Mesenchymal stem cell (in vitro differentiated cells and primary cell): ENCODE results near the gene RAP1GDS1.

ENCODE experiments used
- DNase-seq: peaks from one replicate; pipeline ENCODE4 v3.0.0-alpha.2; 2013
- H2AFZ ChIP-seq: one replicate; pipeline ENCODE4 v1.6.1; 2013; ENCODE audit warnings: low read depth, mild to moderate bottlenecking, control low read depth, inconsistent platforms, low read length, moderate library complexity
- H2AK5ac ChIP-seq: 2 replicates; pipeline ENCODE4 v1.6.1; 2013; ENCODE audit warnings: low read length, moderate library complexity, mild to moderate bottlenecking, inconsistent platforms; ENCODE audit not compliant: severe bottlenecking
- H2BK120ac ChIP-seq: one replicate; pipeline ENCODE4 v1.6.1; 2013; ENCODE audit warnings: low read depth, mild to moderate bottlenecking, inconsistent platforms, low read length, moderate library complexity
- H2BK12ac ChIP-seq, 2 experiments: one replicate each; pipeline ENCODE4 v1.6.1; 2013; ENCODE audit warnings: inconsistent platforms in 2 of 2, low read length in 2 of 2, mild to moderate bottlenecking in 2 of 2, moderate library complexity in 2 of 2, control low read depth in 1 of 2
- H2BK15ac ChIP-seq: one replicate; pipeline ENCODE4 v1.6.1; 2013; ENCODE audit warnings: mild to moderate bottlenecking, low read depth, inconsistent platforms; ENCODE audit not compliant: poor library complexity, severe bottlenecking
- H2BK5ac ChIP-seq: 2 replicates; pipeline ENCODE4 v1.6.1; 2013; ENCODE audit warnings: low read depth, mild to moderate bottlenecking, low read length, control low read depth, inconsistent platforms; ENCODE audit not compliant: poor library complexity, severe bottlenecking
- H3K14ac ChIP-seq, 2 experiments: one replicate each; pipeline ENCODE4 v1.6.1; 2013; ENCODE audit warnings: inconsistent platforms in 2 of 2, low read length in 2 of 2, control low read depth in 1 of 2, mild to moderate bottlenecking in 1 of 2, moderate library complexity in 1 of 2
- H3K18ac ChIP-seq, 2 experiments: one replicate each; pipeline ENCODE4 v1.6.1; 2013; ENCODE audit warnings: inconsistent platforms in 2 of 2, low read length in 2 of 2, control low read depth in 1 of 2, low read depth in 1 of 2, mild to moderate bottlenecking in 1 of 2
- H3K23ac ChIP-seq, 2 experiments: one replicate each; pipeline ENCODE4 v1.6.1; 2013; ENCODE audit warnings: inconsistent platforms in 2 of 2, low read length in 2 of 2, mild to moderate bottlenecking in 2 of 2, moderate library complexity in 2 of 2, control low read depth in 1 of 2
- H3K27ac ChIP-seq: 2 replicates; pipeline ENCODE4 v1.5.1; 2013; ENCODE audit warnings: mild to moderate bottlenecking, moderate library complexity, low read length, control low read depth, inconsistent platforms; ENCODE audit not compliant: poor library complexity, severe bottlenecking
- H3K27me3 ChIP-seq, 2 experiments: 2 replicates each; pipeline versions ENCODE4 v1.6.1 to v1.7.0; 2013; ENCODE audit warnings: low read length in 2 of 2, mild to moderate bottlenecking in 2 of 2, moderate library complexity in 2 of 2, control low read depth in 1 of 2, inconsistent platforms in 1 of 2; ENCODE audit not compliant: control insufficient read depth in 1 of 2, insufficient read depth in 1 of 2
- H3K36me3 ChIP-seq, 2 experiments: 2 replicates each; pipeline versions ENCODE4 v1.6.1 to v1.7.0; 2013; ENCODE audit warnings: low read length in 2 of 2, control low read depth in 1 of 2, inconsistent platforms in 1 of 2, low read depth in 1 of 2, mild to moderate bottlenecking in 1 of 2; ENCODE audit not compliant: insufficient read depth in 2 of 2, control insufficient read depth in 1 of 2
- H3K4ac ChIP-seq, 2 experiments: one replicate each; pipeline ENCODE4 v1.6.1; 2013; ENCODE audit warnings: inconsistent platforms in 2 of 2, low read length in 2 of 2, mild to moderate bottlenecking in 2 of 2, moderate library complexity in 2 of 2, control low read depth in 1 of 2, low read depth in 1 of 2
- H3K4me1 ChIP-seq: 2 replicates; pipeline ENCODE4 v1.6.1; 2013; ENCODE audit warnings: low read depth, low read length, control low read depth; ENCODE audit not compliant: control insufficient read depth, insufficient read depth
- H3K4me2 ChIP-seq: 2 replicates; pipeline ENCODE4 v1.6.1; 2013; ENCODE audit warnings: low read length, mild to moderate bottlenecking, inconsistent platforms; ENCODE audit not compliant: poor library complexity, severe bottlenecking
- H3K4me3 ChIP-seq, 2 experiments: 2 replicates each; pipeline versions ENCODE4 v1.5.1 to v1.7.0; 2013; ENCODE audit warnings: low read length in 2 of 2, mild to moderate bottlenecking in 2 of 2, control low read depth in 1 of 2, low read depth in 1 of 2; ENCODE audit not compliant: insufficient read depth in 1 of 2
- H3K79me1 ChIP-seq: replicated peaks from 2 replicates; pipeline ENCODE4 v1.6.1; 2013; ENCODE audit warnings: mild to moderate bottlenecking, control low read depth, low read length, inconsistent platforms; ENCODE audit not compliant: poor library complexity, severe bottlenecking
- H3K9ac ChIP-seq: 2 replicates; pipeline ENCODE4 v1.7.0; 2013; ENCODE audit warnings: mild to moderate bottlenecking, low read length, moderate library complexity
- H3K9me3 ChIP-seq: 2 replicates; pipeline ENCODE4 v1.7.0; 2013; ENCODE audit warnings: mild to moderate bottlenecking, low read length; ENCODE audit not compliant: control insufficient read depth
- H4K8ac ChIP-seq: one replicate; pipeline ENCODE4 v1.6.1; 2013; ENCODE audit warnings: inconsistent platforms, mild to moderate bottlenecking, low read length, moderate library complexity
- H4K91ac ChIP-seq: one replicate; pipeline ENCODE4 v1.6.1; 2013; ENCODE audit warnings: mild to moderate bottlenecking, low read length, inconsistent platforms
- WGBS: methylation state at CpG from one replicate; pipeline ENCODE4 v1.1.7; 2013; ENCODE audit warnings: mixed read lengths; 5-methylcytosine and 5-hydroxymethylcytosine counted together

RAP1GDS1 gene

GRCh38 chr4:98275145-98275544 lies 14.0 kb downstream of the RAP1GDS1 start:
- Histone ChIP-seq H3K14ac (no peak overlapping the region), H3K4me1 (no peaks in the 10 kb centered on the region), H3K4me2 (no peak overlapping the region), H4K8ac (no peak overlapping the region), H3K79me1 (peaks cover 18% of the 10 kb centered on the region), H2BK15ac (no peak overlapping the region), H3K4me3 (no peak overlapping the region), H3K9me3 (no peaks in the 10 kb centered on the region), H2BK5ac (no peak overlapping the region), H3K27ac (no peak overlapping the region), H3K27me3 (no peaks in the 10 kb centered on the region), H2BK120ac (no peak overlapping the region), H4K91ac (no peak overlapping the region), H3K36me3 (no peaks in the 10 kb centered on the region), H3K4ac (no peak overlapping the region), H2AFZ (no peak overlapping the region), H2AK5ac (no peak overlapping the region), H2BK12ac (no peak overlapping the region), H3K23ac (no peak overlapping the region), H3K9ac (no peak overlapping the region), H3K18ac (no peak overlapping the region)
- no CpG with 5 or more reads among the region's 2 CpGs for WGBS
- DNase-seq = no peak

DNA sequence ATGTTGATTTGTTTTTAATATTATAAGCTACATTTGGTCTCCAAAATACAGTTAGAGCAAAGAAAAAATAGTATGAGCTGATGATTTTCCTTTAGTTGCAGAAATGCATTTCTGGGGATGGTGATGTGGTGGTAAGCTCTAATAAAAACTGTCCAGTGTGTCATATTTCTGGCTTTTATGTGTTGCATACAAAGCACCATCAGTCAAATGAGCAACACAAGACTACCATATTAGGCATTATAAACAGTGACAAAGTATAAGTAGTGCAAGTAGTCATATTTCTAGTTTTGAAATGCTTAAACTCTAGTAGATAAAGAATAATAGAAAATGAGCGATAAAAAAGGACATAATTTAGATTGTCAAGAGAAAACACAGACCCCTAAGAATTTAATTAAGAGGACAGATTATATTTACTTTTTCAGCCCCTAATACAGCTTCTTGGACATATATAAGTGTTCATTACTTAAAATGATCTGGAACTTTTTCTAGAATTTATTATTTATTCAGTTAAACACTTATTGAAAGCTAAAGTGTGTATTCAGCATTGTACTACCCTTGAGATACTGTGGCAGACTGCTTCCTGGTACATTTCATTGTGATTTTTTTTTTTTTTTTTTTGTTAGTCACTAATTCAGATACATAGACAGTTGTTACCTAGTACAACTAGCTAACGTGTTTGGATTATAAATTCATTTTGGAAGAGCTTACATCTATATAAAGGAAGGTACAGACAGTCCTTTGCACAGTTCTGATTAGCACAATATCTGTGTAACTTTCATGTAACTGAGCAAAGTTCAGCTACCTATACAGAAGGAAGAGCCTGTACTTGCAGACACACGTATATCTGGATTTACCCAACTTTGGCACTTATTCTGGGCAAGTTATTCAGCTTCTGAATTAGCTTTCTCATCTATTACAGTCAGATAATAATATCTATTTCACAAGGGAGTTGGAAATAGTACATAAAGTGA lies 22.3 kb downstream of the RAP1GDS1 start:
- DNase-seq = no peak
- H3K36me3 ChIP-seq = no peaks in the 10 kb centered on the region
- peaks cover 7% of the 10 kb centered on the region for H3K79me1 ChIP-seq
- no peak overlapping the region for H2BK120ac ChIP-seq
- no peak overlapping the region for H3K23ac ChIP-seq
- no peak overlapping the region for H4K91ac ChIP-seq
- H3K9me3 ChIP-seq = no peaks in the 10 kb centered on the region
- H4K8ac ChIP-seq = no peak overlapping the region
- no peak overlapping the region for H2AFZ ChIP-seq
- H3K4me2 ChIP-seq = no peak overlapping the region
- no peak overlapping the region for H3K9ac ChIP-seq
- no peak overlapping the region for H3K18ac ChIP-seq
- WGBS = 88% methylated on average over 1 of the region's 3 CpGs
- H3K4me3 ChIP-seq = no peak overlapping the region
- H2BK12ac ChIP-seq = no peak overlapping the region
- no peak overlapping the region for H3K14ac ChIP-seq
- H3K4ac ChIP-seq = no peak overlapping the region
- H3K27ac ChIP-seq = no peak overlapping the region
- no peaks in the 10 kb centered on the region for H3K27me3 ChIP-seq
- H2BK5ac ChIP-seq = no peak overlapping the region
- H2BK15ac ChIP-seq = no peak overlapping the region
- H3K4me1 ChIP-seq = peaks cover 4% of the 10 kb centered on the region
- no peak overlapping the region for H2AK5ac ChIP-seq

- Histone ChIP-seq H3K27me3 (no peaks in the 10 kb centered on the region), H3K4ac (peak overlapping the region in 1 of 2 experiments; percentile 28), H2BK15ac (no peak overlapping the region), H3K18ac (no peak overlapping the region), H3K14ac (peak overlapping the region in 1 of 2 experiments; percentile 28), H2BK5ac (no peak overlapping the region), H2BK120ac (no peak overlapping the region), H2AFZ (no peak overlapping the region), H4K8ac (no peak overlapping the region), H3K23ac (no peak overlapping the region), H2BK12ac (no peak overlapping the region), H3K79me1 (peaks cover 7% of the 10 kb centered on the region), H3K4me2 (no peak overlapping the region), H3K9me3 (no peaks in the 10 kb centered on the region), H3K9ac (no peak overlapping the region), H3K36me3 (no peaks in the 10 kb centered on the region), H3K4me3 (no peak overlapping the region), H4K91ac (no peak overlapping the region), H3K27ac (no peak overlapping the region), H3K4me1 (peaks cover 4% of the 10 kb centered on the region), H2AK5ac (no peak overlapping the region)
- 75% methylated on average over 2 of the region's 3 CpGs for WGBS
- no peak for DNase-seq
Measured at GRCh38 chr4:98284640-98285046, 23.5 kb downstream of the RAP1GDS1 start.

DNA sequence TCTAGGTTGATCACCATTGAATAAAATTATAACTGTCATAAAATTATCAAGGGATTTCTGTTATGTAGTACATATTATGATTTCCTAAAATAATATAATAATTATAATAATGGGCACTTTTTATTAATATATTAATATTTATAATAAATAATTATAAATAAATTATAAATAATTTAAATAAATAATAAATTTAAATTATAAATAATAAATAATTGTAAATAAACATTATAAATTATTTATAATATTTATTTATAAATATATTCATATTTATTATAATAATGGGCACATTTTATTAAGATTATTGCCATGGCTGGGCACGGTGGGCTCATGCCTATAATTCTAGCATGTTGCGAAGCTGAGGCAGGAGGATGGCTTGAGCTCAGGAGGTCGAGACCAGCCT lies 24.5 kb downstream of the RAP1GDS1 start:
- H3K79me1 ChIP-seq = peaks cover 7% of the 10 kb centered on the region
- no peak overlapping the region for H2AK5ac ChIP-seq
- 99% methylated on average over 3 of the region's 3 CpGs for WGBS
- no peak overlapping the region for H4K91ac ChIP-seq
- H2BK5ac ChIP-seq = no peak overlapping the region
- no peak overlapping the region for H4K8ac ChIP-seq
- no peak overlapping the region for H3K14ac ChIP-seq
- no peak overlapping the region for H3K4ac ChIP-seq
- no peak overlapping the region for H3K18ac ChIP-seq
- no peak overlapping the region for H2AFZ ChIP-seq
- H3K23ac ChIP-seq = no peak overlapping the region
- no peak overlapping the region for H2BK15ac ChIP-seq
- H3K9ac ChIP-seq = no peak overlapping the region
- no peak overlapping the region for H3K4me3 ChIP-seq
- no peaks in the 10 kb centered on the region for H3K36me3 ChIP-seq
- no peaks in the 10 kb centered on the region for H3K27me3 ChIP-seq
- H3K9me3 ChIP-seq = no peaks in the 10 kb centered on the region
- H3K4me2 ChIP-seq = no peak overlapping the region
- no peak overlapping the region for H2BK120ac ChIP-seq
- no peak overlapping the region for H3K27ac ChIP-seq
- H2BK12ac ChIP-seq = no peak overlapping the region
- peaks cover 4% of the 10 kb centered on the region for H3K4me1 ChIP-seq
- DNase-seq = no peak
